Stimulated activated CD4-positive, alpha-beta T cell treated with anti-CD3 and anti-CD28 coated beads, TNF-alpha, amount 100 ng/mL, for 24 hours (primary cell): ENCODE data around the gene UBAP1L.
"Not testable (repeated sequence)": the region's sequence is repeated elsewhere in the genome, so short reads cannot be mapped to it uniquely, and the experiment has no call there.

ENCODE experiments used
- DNase-seq, 3 experiments: peaks; one replicate each; pipeline ENCODE4 v3.0.0-alpha.2; 2020; ENCODE audit warnings: low read depth in 3 of 3

Gene UBAP1L

DNA sequence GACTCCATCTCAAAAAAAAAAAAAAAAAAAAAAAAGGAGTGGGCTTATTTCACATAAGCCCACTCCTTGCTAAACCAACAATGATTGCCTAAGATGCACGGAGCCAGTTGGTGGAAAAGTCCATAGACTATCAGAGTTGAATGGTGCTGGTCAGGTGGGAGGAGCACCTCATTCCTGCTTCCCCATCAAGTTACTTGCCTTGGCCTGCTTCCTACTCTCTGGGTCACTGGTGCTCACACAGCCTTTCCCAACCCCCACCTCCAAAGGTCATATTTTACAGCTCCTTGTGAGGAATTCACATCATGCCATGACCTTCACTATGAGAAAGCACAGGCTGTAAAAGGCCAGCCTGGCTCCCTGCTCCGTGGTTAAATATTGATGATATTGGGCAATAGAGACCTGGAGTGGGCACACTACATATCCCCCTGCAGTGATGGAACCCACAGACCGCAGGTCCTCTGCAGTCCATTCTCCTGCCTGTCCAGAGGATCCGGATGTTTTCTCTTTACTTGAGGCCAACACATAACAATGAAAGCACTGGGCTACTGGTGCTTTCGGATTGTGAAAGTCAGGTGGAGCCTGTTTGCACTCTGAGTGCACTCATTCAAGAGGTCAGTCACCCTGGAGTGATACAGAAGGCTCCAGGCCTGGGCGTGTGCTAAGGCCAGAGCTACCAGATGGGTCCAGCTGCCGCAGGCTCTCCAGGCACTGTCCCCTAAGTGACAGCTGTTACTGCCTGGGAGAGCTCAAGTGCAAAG is 70.1 kb downstream of the UBAP1L start, which contains the start of gene SLC51B:
SLC51B (plus strand) TSS at position 664 of the 758 bp plus-strand sequence. CDS start 4,618 bp downstream, outside the sequence.
- DNase-seq: no peak

DNA sequence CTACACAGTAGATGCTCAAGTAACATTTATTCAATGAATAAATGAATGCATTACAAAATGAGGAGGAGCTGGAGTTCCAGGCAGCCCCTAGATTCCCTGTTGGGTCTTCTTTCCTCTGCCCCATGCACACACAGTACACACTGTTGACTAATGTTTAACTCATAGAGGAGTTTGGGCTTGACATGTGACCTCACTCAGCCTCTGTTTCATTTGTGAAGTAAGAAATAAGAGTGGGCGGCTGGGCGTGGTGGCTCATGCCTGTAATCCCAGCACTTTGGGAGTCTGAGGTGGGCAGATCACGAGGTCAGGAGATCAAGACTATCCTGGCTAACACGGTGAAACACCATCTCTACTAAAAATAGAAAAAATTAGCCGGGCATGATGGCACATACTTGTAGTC is 70.8 kb downstream of the UBAP1L start:
- not testable (repeated sequence) for DNase-seq

- no peak for DNase-seq
Observed at GRCh38 chr15:65042776-65043327, 72.1 kb downstream of the UBAP1L start.
